Ramos (cell line): ENCODE measurements around the gene RARA.

Source experiments
- in situ Hi-C: fragments of 300-500 bp; cut with MboI; formaldehyde crosslinking; loops from one replicate; pipeline ENCODE4 v1.14.3; 2022; ENCODE audit warnings: low sequenced_read_pairs; ENCODE audit not compliant: unreplicated experiment

Gene RARA

GRCh38 chr17:40341808-40342503 is 33.0 kb downstream of the RARA start:
- in situ Hi-C loops = no loop called here

- in situ Hi-C loops = no loop called here
Measured at GRCh38 chr17:40342504-40343218, 33.7 kb downstream of the RARA start.

- in situ Hi-C loops = no loop called here
Measured at GRCh38 chr17:40343219-40344119, 34.5 kb downstream of the RARA start.

GRCh38 chr17:40344421-40345160 is 35.6 kb downstream of the RARA start:
- in situ Hi-C loops = no loop called here

GRCh38 chr17:40345161-40345993 is 36.4 kb downstream of the RARA start:
- in situ Hi-C loops = no loop called here

GRCh38 chr17:40345994-40346764 is 37.2 kb downstream of the RARA start:
- in situ Hi-C loops = no loop called here

- in situ Hi-C loops = no loop called here
Measured at GRCh38 chr17:40346765-40347158, 37.8 kb downstream of the RARA start.

- in situ Hi-C loops = no loop called here
Measured at GRCh38 chr17:40347319-40348135, 38.5 kb downstream of the RARA start.

GRCh38 chr17:40348136-40348504 is 39.1 kb downstream of the RARA start:
- in situ Hi-C loops = no loop called here

GRCh38 chr17:40348562-40349476 is 39.8 kb downstream of the RARA start:
- in situ Hi-C loops = no loop called here

- in situ Hi-C loops = no loop called here
Measured at GRCh38 chr17:40349477-40349894, 40.5 kb downstream of the RARA start.

- in situ Hi-C loops = loop anchor here (5.0 kb wide), 2 partner anchors 43 to 148 kb away; partner anchors contain the start of gene RARA
Measured at GRCh38 chr17:40349895-40350688, 41.1 kb downstream of the RARA start.

- in situ Hi-C loops = loop anchor here (5.0 kb wide), 2 partner anchors 44 to 149 kb away; partner anchors contain the start of gene RARA
Measured at GRCh38 chr17:40350689-40351358, 41.8 kb downstream of the RARA start.

GRCh38 chr17:40351359-40352236 is 42.6 kb downstream of the RARA start:
- in situ Hi-C loops = loop anchor here (5.0 kb wide), 2 partner anchors 44 to 149 kb away; partner anchors contain the start of gene RARA
